Measurements from ENCODE around the gene EPM2A.

- TF ChIP-seq CTCF (IDR thresholded peaks at IDR 0.05) (no peak), POLR2A (IDR thresholded peaks at IDR 0.05) (no peak)
Measured at GRCh38 chr6:145727817-145728388, 7.4 kb downstream of the EPM2A start.
